K562 (cell line): ENCODE results near the gene SRPX.

Source experiments
- CHD1 ChIP-seq: fragments of 200-600 bp; sonication (generic); IDR thresholded peaks from one replicate; pipeline ENCODE4 v1.6.1; 2012; ENCODE audit warnings: mild to moderate bottlenecking, moderate library complexity, low read length, inconsistent platforms
- EZH2 ChIP-seq: IDR thresholded peaks from 2 replicates; pipeline ENCODE4 v1.6.1; 2012; ENCODE audit warnings: low read depth, mild to moderate bottlenecking, inconsistent platforms, low read length, borderline replicate concordance
- FOXA1 ChIP-seq: fragments of 450-650 bp; IDR thresholded peaks from 2 replicates; pipeline ENCODE4 v1.6.1; 2016; ENCODE audit warnings: mild to moderate bottlenecking, borderline replicate concordance
- RHOXF2B ChIP-seq: fragments of 250-450 bp; sonication (Bioruptor Pico); conservative IDR thresholded peaks from 2 replicates; pipeline ENCODE4 v1.5.1; 2021
- STAG1 ChIP-seq: sonication (generic); formaldehyde crosslinking; IDR thresholded peaks from 2 replicates; pipeline ENCODE4 v1.5.0; 2020; ENCODE audit warnings: missing genetic modification reagents, borderline replicate concordance
- TCF7L2 ChIP-seq: fragments of 150-350 bp; IDR thresholded peaks from 2 replicates; pipeline ENCODE4 v1.6.1; 2016; ENCODE audit warnings: low read depth, mild to moderate bottlenecking, low read length, moderate library complexity
- TOE1 ChIP-seq, 2 experiments: fragments of 450-650 bp in 1 of 2; sonication (generic) in 1 of 2; formaldehyde crosslinking in 1 of 2; IDR thresholded peaks; 2 replicates each; pipeline versions ENCODE4 v1.7.1 to v1.8.0; 2016 to 2022; ENCODE audit warnings: borderline replicate concordance in 2 of 2, mild to moderate bottlenecking in 2 of 2, antibody characterized with exemption in 1 of 2, inconsistent platforms in 1 of 2, low read depth in 1 of 2, missing genetic modification reagents in 1 of 2, moderate library complexity in 1 of 2
- TF ChIP-seq, protein P1 (sequence below): fragments of 450-650 bp; IDR thresholded peaks from 2 replicates; pipeline ENCODE4 v1.7.0; 2016; ENCODE audit warnings: borderline replicate concordance
- TF ChIP-seq, protein P2 (sequence below), 3 experiments: IDR thresholded peaks in 2 of 3; conservative IDR thresholded peaks in 1 of 3; 2 replicates each; pipeline ENCODE4 v1.5.1; 2011 to 2012; ENCODE audit warnings: low read length in 3 of 3, mild to moderate bottlenecking in 3 of 3, control low read depth in 2 of 3, improper control_type of control experiment in 1 of 3, inconsistent platforms in 1 of 3, low read depth in 1 of 3, mixed read lengths in 1 of 3, moderate library complexity in 1 of 3; ENCODE audit not compliant: insufficient read depth in 2 of 3
- TF ChIP-seq, protein P3 (sequence below): fragments of 150-350 bp; conservative IDR thresholded peaks from 2 replicates; pipeline ENCODE4 v1.6.1; 2014; ENCODE audit warnings: low read length
- TF ChIP-seq, protein P4 (sequence below): fragments of 450-650 bp; IDR thresholded peaks from 2 replicates; pipeline ENCODE4 v1.6.1; 2016

DNA sequence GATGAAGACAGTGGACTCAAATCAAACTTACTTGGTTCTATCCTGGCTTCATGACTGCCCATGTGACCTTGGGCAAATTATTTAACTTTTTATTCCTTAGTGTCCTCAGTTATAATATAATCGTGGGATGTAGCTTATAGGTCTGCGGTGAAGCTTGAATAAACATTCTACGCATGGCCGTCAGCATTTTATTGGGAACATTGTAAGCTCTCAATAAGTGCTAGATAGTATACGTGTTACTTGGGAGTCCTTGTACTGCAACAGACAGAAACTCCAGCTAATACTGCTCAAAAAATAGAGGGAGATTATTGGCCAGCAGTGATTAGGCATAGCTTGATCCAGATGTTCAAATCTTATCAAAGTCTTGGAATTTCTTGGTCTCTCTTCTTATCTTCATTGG lies 109.5 kb downstream of the SRPX start:
- TF ChIP-seq RHOXF2B (CRISPR knock-in tag) (no peak), TOE1 (IDR thresholded peaks at IDR 0.05; ENCODE audit: borderline replicate concordance) (no peak), TOE1 (CRISPR knock-in tag; IDR thresholded peaks at IDR 0.05; ENCODE audit: borderline replicate concordance, low read depth) (no peak), FOXA1 (no peak), EZH2 (no peak), CHD1 (no peak), STAG1 (CRISPR knock-in tag) (no peak), TCF7L2 (no peak)
- TF ChIP-seq, protein P1, sequence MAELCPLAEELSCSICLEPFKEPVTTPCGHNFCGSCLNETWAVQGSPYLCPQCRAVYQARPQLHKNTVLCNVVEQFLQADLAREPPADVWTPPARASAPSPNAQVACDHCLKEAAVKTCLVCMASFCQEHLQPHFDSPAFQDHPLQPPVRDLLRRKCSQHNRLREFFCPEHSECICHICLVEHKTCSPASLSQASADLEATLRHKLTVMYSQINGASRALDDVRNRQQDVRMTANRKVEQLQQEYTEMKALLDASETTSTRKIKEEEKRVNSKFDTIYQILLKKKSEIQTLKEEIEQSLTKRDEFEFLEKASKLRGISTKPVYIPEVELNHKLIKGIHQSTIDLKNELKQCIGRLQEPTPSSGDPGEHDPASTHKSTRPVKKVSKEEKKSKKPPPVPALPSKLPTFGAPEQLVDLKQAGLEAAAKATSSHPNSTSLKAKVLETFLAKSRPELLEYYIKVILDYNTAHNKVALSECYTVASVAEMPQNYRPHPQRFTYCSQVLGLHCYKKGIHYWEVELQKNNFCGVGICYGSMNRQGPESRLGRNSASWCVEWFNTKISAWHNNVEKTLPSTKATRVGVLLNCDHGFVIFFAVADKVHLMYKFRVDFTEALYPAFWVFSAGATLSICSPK: no peak
- TF ChIP-seq, protein P2, sequence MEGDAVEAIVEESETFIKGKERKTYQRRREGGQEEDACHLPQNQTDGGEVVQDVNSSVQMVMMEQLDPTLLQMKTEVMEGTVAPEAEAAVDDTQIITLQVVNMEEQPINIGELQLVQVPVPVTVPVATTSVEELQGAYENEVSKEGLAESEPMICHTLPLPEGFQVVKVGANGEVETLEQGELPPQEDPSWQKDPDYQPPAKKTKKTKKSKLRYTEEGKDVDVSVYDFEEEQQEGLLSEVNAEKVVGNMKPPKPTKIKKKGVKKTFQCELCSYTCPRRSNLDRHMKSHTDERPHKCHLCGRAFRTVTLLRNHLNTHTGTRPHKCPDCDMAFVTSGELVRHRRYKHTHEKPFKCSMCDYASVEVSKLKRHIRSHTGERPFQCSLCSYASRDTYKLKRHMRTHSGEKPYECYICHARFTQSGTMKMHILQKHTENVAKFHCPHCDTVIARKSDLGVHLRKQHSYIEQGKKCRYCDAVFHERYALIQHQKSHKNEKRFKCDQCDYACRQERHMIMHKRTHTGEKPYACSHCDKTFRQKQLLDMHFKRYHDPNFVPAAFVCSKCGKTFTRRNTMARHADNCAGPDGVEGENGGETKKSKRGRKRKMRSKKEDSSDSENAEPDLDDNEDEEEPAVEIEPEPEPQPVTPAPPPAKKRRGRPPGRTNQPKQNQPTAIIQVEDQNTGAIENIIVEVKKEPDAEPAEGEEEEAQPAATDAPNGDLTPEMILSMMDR (IDR thresholded peaks at IDR 0.05 in 2 of 3, conservative IDR thresholded peaks at IDR 0.05 in 1 of 3; ENCODE audit: insufficient read depth in 2 of 3, low read depth in 1 of 3, low read length in 3 of 3): no peak
- TF ChIP-seq, protein P3, sequence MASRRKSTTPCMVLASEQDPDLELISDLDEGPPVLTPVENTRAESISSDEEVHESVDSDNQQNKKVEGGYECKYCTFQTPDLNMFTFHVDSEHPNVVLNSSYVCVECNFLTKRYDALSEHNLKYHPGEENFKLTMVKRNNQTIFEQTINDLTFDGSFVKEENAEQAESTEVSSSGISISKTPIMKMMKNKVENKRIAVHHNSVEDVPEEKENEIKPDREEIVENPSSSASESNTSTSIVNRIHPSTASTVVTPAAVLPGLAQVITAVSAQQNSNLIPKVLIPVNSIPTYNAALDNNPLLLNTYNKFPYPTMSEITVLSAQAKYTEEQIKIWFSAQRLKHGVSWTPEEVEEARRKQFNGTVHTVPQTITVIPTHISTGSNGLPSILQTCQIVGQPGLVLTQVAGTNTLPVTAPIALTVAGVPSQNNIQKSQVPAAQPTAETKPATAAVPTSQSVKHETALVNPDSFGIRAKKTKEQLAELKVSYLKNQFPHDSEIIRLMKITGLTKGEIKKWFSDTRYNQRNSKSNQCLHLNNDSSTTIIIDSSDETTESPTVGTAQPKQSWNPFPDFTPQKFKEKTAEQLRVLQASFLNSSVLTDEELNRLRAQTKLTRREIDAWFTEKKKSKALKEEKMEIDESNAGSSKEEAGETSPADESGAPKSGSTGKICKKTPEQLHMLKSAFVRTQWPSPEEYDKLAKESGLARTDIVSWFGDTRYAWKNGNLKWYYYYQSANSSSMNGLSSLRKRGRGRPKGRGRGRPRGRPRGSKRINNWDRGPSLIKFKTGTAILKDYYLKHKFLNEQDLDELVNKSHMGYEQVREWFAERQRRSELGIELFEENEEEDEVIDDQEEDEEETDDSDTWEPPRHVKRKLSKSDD: no peak
- TF ChIP-seq, protein P4, sequence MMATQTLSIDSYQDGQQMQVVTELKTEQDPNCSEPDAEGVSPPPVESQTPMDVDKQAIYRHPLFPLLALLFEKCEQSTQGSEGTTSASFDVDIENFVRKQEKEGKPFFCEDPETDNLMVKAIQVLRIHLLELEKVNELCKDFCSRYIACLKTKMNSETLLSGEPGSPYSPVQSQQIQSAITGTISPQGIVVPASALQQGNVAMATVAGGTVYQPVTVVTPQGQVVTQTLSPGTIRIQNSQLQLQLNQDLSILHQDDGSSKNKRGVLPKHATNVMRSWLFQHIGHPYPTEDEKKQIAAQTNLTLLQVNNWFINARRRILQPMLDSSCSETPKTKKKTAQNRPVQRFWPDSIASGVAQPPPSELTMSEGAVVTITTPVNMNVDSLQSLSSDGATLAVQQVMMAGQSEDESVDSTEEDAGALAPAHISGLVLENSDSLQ: no peak
